Vagina (tissue), 2 donors: Measurements from ENCODE around the gene SNED1.

Experiments
- POLR2A ChIP-seq, 2 donors: fragments of 450-650 bp; IDR thresholded peaks; one replicate each; pipeline ENCODE4 v1.6.1; 2017; ENCODE audit warnings: antibody characterized with exemption in 2 of 2, mild to moderate bottlenecking in 2 of 2, moderate library complexity in 2 of 2
- POLR2AphosphoS5 ChIP-seq, 2 donors: sonication (generic); formaldehyde crosslinking; IDR thresholded peaks; one replicate each; pipeline ENCODE4 v1.9.0; 2017; ENCODE audit warnings: antibody characterized with exemption in 2 of 2, mild to moderate bottlenecking in 2 of 2, low read depth in 1 of 2; ENCODE audit not compliant: insufficient read depth in 1 of 2
- TF ChIP-seq, protein P1 (sequence below), 3 experiments: fragments of 450-650 bp in 2 of 3; fragments of 200-600 bp in 1 of 3; sonication (generic) in 1 of 3; IDR thresholded peaks; one replicate each; pipeline ENCODE4 v1.5.1; 2017 to 2019; ENCODE audit warnings: antibody characterized with exemption in 3 of 3, mild to moderate bottlenecking in 2 of 3, moderate library complexity in 2 of 3

DNA sequence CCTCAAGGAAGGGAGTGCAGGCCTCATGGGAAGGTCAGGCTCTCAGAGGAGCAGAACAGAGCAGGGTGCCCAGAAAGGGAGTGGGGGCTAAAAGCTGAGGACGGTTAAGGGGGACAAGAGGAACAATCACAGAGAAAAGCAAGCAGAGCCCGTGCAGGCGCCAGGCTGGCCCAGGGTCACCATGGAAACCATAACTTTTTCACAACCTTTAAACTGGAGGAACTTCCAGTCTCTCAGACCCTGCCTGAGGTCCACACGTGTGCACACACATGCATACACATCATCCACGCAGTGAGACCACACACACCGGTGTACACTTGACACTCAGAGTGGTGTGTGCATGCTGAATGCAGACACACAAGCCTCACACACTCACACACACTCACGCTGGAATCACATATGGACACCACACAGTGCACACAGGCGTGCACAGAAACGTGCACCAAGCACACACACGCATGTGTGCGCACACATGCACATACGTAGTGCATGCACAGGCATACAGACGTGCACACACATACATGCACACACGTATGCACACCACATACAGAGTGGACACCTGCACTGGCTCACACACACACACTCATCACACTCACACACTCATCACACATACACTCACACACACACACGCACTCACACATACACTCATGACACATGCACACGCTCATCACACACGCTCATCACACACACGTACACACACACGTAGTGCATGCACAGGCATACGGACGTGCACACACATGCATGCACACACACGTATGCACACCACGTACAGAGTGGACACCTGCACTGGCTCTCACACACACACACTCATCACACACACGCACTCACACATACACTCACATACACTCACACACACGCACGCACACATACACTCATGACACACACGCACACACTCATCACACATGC is 37.2 kb upstream of the SNED1 start:
- TF ChIP-seq, protein P1, sequence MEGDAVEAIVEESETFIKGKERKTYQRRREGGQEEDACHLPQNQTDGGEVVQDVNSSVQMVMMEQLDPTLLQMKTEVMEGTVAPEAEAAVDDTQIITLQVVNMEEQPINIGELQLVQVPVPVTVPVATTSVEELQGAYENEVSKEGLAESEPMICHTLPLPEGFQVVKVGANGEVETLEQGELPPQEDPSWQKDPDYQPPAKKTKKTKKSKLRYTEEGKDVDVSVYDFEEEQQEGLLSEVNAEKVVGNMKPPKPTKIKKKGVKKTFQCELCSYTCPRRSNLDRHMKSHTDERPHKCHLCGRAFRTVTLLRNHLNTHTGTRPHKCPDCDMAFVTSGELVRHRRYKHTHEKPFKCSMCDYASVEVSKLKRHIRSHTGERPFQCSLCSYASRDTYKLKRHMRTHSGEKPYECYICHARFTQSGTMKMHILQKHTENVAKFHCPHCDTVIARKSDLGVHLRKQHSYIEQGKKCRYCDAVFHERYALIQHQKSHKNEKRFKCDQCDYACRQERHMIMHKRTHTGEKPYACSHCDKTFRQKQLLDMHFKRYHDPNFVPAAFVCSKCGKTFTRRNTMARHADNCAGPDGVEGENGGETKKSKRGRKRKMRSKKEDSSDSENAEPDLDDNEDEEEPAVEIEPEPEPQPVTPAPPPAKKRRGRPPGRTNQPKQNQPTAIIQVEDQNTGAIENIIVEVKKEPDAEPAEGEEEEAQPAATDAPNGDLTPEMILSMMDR (IDR thresholded peaks at IDR 0.05), result no peak
- no peak for TF ChIP-seq POLR2AphosphoS5 (IDR thresholded peaks at IDR 0.05; ENCODE audit: insufficient read depth in 1 of 2, low read depth in 1 of 2)
- no peak for TF ChIP-seq POLR2A (IDR thresholded peaks at IDR 0.05)
